HCT116 (cell line): ENCODE measurements around the gene RNF148. TPM values are rescaled to one million over a fixed set of nuclear protein-coding genes. Genes with fewer than 3 reads are reported as not detected.

Experiments used
- ATAC-seq: fragments of 200-7000 bp; cut with Tn5 transposase; 2 replicates; pipeline ENCODE4 v1.9.1; 2020; ENCODE audit warnings: mild to moderate bottlenecking, moderate library complexity
- BruUV-seq: library from RNA; stranded (reverse); fragments of 400-500 nt; replicated peaks from 2 replicates; lab custom pipeline; 2021; lab: Mats Ljungman, UMichigan
- CTCF ChIA-PET: fragments of 300-600 bp; sonication (Branson Sonifier 250); formaldehyde crosslinking; loops from one replicate; lab custom pipeline; 2021; ENCODE audit warnings: antibody characterized with exemption; lab: Charles Lee
- POLR2A ChIA-PET: fragments of 300-600, 350-600 bp; sonication (Branson Sonifier 250); formaldehyde crosslinking; loops from one replicate; lab custom pipeline; 2021; ENCODE audit warnings: antibody characterized with exemption; lab: Charles Lee
- RAD21 ChIA-PET, 2 experiments: fragments of 300-600 bp; sonication (Branson Sonifier 250); formaldehyde crosslinking; loops; one replicate each; lab custom pipeline; 2023; ENCODE audit warnings: low total read pairs in 2 of 2; ENCODE audit not compliant: uncharacterized antibody in 2 of 2, unreplicated experiment in 2 of 2, low non-redundant PET in 1 of 2; lab: Charles Lee
- DNase-seq: peaks from one replicate; pipeline ENCODE4 v3.0.0-alpha.2; 2010; ENCODE audit warnings: low read depth, low spot score
- H2AFZ ChIP-seq: fragments of 200-600 bp; shearing (Covaris generic), sonication (generic); 2 replicates; pipeline ENCODE4 v1.6.1; 2017; ENCODE audit warnings: low read depth, mixed run types, mixed read lengths, antibody characterized with exemption, low read length; ENCODE audit not compliant: poor library complexity, severe bottlenecking
- H3K27ac ChIP-seq: 2 replicates; pipeline ENCODE4 v1.5.1; 2012; ENCODE audit warnings: low read depth, low read length
- H3K27me3 ChIP-seq: fragments of 200-600 bp; sonication (generic); 2 replicates; pipeline ENCODE4 v1.6.1; 2016; ENCODE audit warnings: mixed run types, low read length, mixed read lengths; ENCODE audit not compliant: insufficient read depth
- H3K36me3 ChIP-seq, 2 experiments: fragments of 200-500 bp in 1 of 2; fragments of 200-600 bp in 1 of 2; sonication (Bioruptor generic) in 1 of 2; sonication (generic) in 1 of 2; 2 replicates each; pipeline versions ENCODE4 v1.5.1 to v1.6.1; 2014 to 2016; ENCODE audit warnings: low read length in 2 of 2, inconsistent platforms in 1 of 2, mixed read lengths in 1 of 2, mixed run types in 1 of 2; ENCODE audit not compliant: insufficient read depth in 2 of 2, control insufficient read depth in 1 of 2
- H3K4me1 ChIP-seq, 2 experiments: fragments of 200-600 bp in 1 of 2; sonication (generic) in 1 of 2; 2 replicates each; pipeline versions ENCODE4 v1.5.1 to v1.6.1; 2012 to 2017; ENCODE audit warnings: low read length in 2 of 2, inconsistent platforms in 1 of 2, mild to moderate bottlenecking in 1 of 2, mixed read lengths in 1 of 2, mixed run types in 1 of 2, moderate library complexity in 1 of 2; ENCODE audit not compliant: insufficient read depth in 2 of 2, control insufficient read depth in 1 of 2
- H3K4me2 ChIP-seq: fragments of 200-600 bp; sonication (generic); 2 replicates; pipeline ENCODE4 v1.6.1; 2017; ENCODE audit warnings: mixed run types, low read length, mixed read lengths
- H3K4me3 ChIP-seq, 2 experiments: fragments of 200-600 bp in 1 of 2; sonication (generic) in 1 of 2; replicated peaks in 1 of 2; 2 replicates each; pipeline ENCODE4 v1.5.1; 2011 to 2016; ENCODE audit warnings: low read length in 2 of 2, control low read depth in 1 of 2, low read depth in 1 of 2, mild to moderate bottlenecking in 1 of 2, mixed read lengths in 1 of 2, mixed run types in 1 of 2
- H3K79me2 ChIP-seq: fragments of 200-600 bp; sonication (generic); 2 replicates; pipeline ENCODE4 v1.6.1; 2017; ENCODE audit warnings: mild to moderate bottlenecking, mixed run types, low read length, moderate library complexity, mixed read lengths; ENCODE audit not compliant: insufficient read depth
- H3K9ac ChIP-seq: fragments of 200-600 bp; sonication (generic); 2 replicates; pipeline ENCODE4 v1.6.1; 2016; ENCODE audit warnings: low read length, mixed read lengths
- H3K9me2 ChIP-seq: fragments of 200-600 bp; sonication (generic), shearing (Covaris generic); 2 replicates; pipeline ENCODE4 v1.6.1; 2017; ENCODE audit warnings: mixed run types, mild to moderate bottlenecking, moderate library complexity; ENCODE audit not compliant: insufficient read depth
- H3K9me3 ChIP-seq, 2 experiments: fragments of 200-500 bp in 1 of 2; fragments of 200-600 bp in 1 of 2; sonication (Bioruptor generic) in 1 of 2; sonication (generic) in 1 of 2; 2 replicates each; pipeline ENCODE4 v1.6.1; 2014 to 2017; ENCODE audit warnings: low read length in 2 of 2, mixed read lengths in 2 of 2, inconsistent platforms in 1 of 2, low read depth in 1 of 2, mild to moderate bottlenecking in 1 of 2, mixed run types in 1 of 2, moderate library complexity in 1 of 2; ENCODE audit not compliant: control insufficient read depth in 1 of 2, insufficient read depth in 1 of 2
- H4K20me1 ChIP-seq: fragments of 200-600 bp; sonication (generic), shearing (Covaris generic); 2 replicates; pipeline ENCODE4 v1.6.1; 2017; ENCODE audit warnings: mixed run types, mild to moderate bottlenecking, moderate library complexity; ENCODE audit not compliant: insufficient read depth
- CBX3 ChIP-seq: IDR thresholded peaks from 2 replicates; pipeline ENCODE4 v1.6.1; 2012; ENCODE audit warnings: low read depth
- CEBPB ChIP-seq: IDR thresholded peaks from 2 replicates; pipeline ENCODE4 v1.6.1; 2012; ENCODE audit warnings: low read depth
- EGR1 ChIP-seq: IDR thresholded peaks from 2 replicates; pipeline ENCODE4 v1.6.1; 2012; ENCODE audit warnings: low read depth
- EZH2 ChIP-seq: fragments of 200-600 bp; sonication (generic); IDR thresholded peaks from 2 replicates; pipeline ENCODE4 v1.6.1; 2017; ENCODE audit warnings: antibody characterized with exemption, mixed run types
- EZH2phosphoT487 ChIP-seq: fragments of 200-600 bp; IDR thresholded peaks from 2 replicates; pipeline ENCODE4 v1.6.1; 2018; ENCODE audit warnings: antibody characterized with exemption, borderline replicate concordance
- POLR2AphosphoS5 ChIP-seq: IDR thresholded peaks from 2 replicates; pipeline ENCODE4 v1.6.1; 2011; ENCODE audit warnings: mild to moderate bottlenecking, low read depth, low read length, moderate library complexity
- REST ChIP-seq: IDR thresholded peaks from 2 replicates; pipeline ENCODE4 v1.6.1; 2012; ENCODE audit warnings: low read depth
- SIN3A ChIP-seq: IDR thresholded peaks from 2 replicates; pipeline ENCODE4 v1.6.1; 2012; ENCODE audit warnings: low read depth
- SP1 ChIP-seq: IDR thresholded peaks from 2 replicates; pipeline ENCODE4 v1.6.1; 2012; ENCODE audit warnings: low read depth
- SRF ChIP-seq: IDR thresholded peaks from 2 replicates; pipeline ENCODE4 v1.6.1; 2012; ENCODE audit warnings: low read depth
- TCF7L2 ChIP-seq: IDR thresholded peaks from 2 replicates; pipeline ENCODE4 v1.7.0; 2011; ENCODE audit warnings: borderline replicate concordance, inconsistent platforms; ENCODE audit not compliant: insufficient read depth, insufficient read length; ENCODE audit errors: extremely low read depth
- ZFX ChIP-seq: fragments of 450-650 bp; IDR thresholded peaks from 2 replicates; pipeline ENCODE4 v1.6.1; 2017
- intact Hi-C: fragments of 100-400 bp; cut with micrococcal nuclease; formaldehyde crosslinking; loops from 2 replicates; pipeline ENCODE4 v1.10.0; 2022
- total RNA-seq: library from RNA; stranded (reverse); gene quantifications from one replicate; pipeline ENCODE4 v1.2.1, GENCODE V29; 2021; ENCODE audit not compliant: unreplicated experiment
- TF ChIP-seq, protein P1 (sequence below): IDR thresholded peaks from 2 replicates; pipeline ENCODE4 v1.6.1; 2012
- TF ChIP-seq, protein P2 (sequence below), 3 experiments: fragments of 200-600 bp in 1 of 3; sonication (generic) in 1 of 3; IDR thresholded peaks in 2 of 3; conservative IDR thresholded peaks in 1 of 3; 2 replicates each; pipeline ENCODE4 v1.5.1; 2012 to 2017; ENCODE audit warnings: low read depth in 2 of 3, low read length in 2 of 3, antibody characterized with exemption in 1 of 3, borderline replicate concordance in 1 of 3, control low read depth in 1 of 3, mild to moderate bottlenecking in 1 of 3, mixed read lengths in 1 of 3, mixed run types in 1 of 3, moderate library complexity in 1 of 3; ENCODE audit not compliant: insufficient read depth in 1 of 3

The RNF148 gene
- total RNA-seq, 1 experiment from 2014 or later, result 0.22 TPM

GRCh38 chr7:122724366-122724765 is 21.6 kb upstream of the RNF148 start:
- H3K4me2 ChIP-seq, result no peak overlapping the region
- H4K20me1 ChIP-seq, result no peaks in the 10 kb centered on the region; the same call in 1 of the 2 replicates
- H3K36me3 ChIP-seq, result no peaks in the 10 kb centered on the region
- H3K79me2 ChIP-seq, result no peaks in the 10 kb centered on the region
- H3K27me3 ChIP-seq, result no peaks in the 10 kb centered on the region
- ChIA-PET RAD21 (no interaction called here), CTCF (no interaction called here), POLR2A (no interaction called here)
- no TSS peak for BruUV-seq
- H3K4me1 ChIP-seq, result no peaks in the 10 kb centered on the region
- intact Hi-C loops, result no loop called here
- no peak overlapping the region for H3K9ac ChIP-seq
- TF ChIP-seq SIN3A (no peak), EZH2 (no peak), SRF (no peak), SP1 (no peak), POLR2AphosphoS5 (no peak), EZH2phosphoT487 (no peak), TCF7L2 (no peak), CEBPB (no peak), REST (no peak), CBX3 (no peak), EGR1 (no peak), ZFX (no peak)
- TF ChIP-seq, protein P1, sequence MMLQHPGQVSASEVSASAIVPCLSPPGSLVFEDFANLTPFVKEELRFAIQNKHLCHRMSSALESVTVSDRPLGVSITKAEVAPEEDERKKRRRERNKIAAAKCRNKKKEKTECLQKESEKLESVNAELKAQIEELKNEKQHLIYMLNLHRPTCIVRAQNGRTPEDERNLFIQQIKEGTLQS, result no peak
- TF ChIP-seq, protein P2, sequence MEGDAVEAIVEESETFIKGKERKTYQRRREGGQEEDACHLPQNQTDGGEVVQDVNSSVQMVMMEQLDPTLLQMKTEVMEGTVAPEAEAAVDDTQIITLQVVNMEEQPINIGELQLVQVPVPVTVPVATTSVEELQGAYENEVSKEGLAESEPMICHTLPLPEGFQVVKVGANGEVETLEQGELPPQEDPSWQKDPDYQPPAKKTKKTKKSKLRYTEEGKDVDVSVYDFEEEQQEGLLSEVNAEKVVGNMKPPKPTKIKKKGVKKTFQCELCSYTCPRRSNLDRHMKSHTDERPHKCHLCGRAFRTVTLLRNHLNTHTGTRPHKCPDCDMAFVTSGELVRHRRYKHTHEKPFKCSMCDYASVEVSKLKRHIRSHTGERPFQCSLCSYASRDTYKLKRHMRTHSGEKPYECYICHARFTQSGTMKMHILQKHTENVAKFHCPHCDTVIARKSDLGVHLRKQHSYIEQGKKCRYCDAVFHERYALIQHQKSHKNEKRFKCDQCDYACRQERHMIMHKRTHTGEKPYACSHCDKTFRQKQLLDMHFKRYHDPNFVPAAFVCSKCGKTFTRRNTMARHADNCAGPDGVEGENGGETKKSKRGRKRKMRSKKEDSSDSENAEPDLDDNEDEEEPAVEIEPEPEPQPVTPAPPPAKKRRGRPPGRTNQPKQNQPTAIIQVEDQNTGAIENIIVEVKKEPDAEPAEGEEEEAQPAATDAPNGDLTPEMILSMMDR (IDR thresholded peaks at IDR 0.05 in 2 of 3, conservative IDR thresholded peaks at IDR 0.05 in 1 of 3; ENCODE audit: borderline replicate concordance in 1 of 3, insufficient read depth in 1 of 3, low read depth in 2 of 3, low read length in 2 of 3), result no peak
- no peak overlapping the region for H3K27ac ChIP-seq
- H3K4me3 ChIP-seq, result no peak overlapping the region
- ATAC-seq (no peak), DNase-seq (no peak)
- no peak overlapping the region for H2AFZ ChIP-seq
- H3K9me2 ChIP-seq, result no peaks in the 10 kb centered on the region
- H3K9me3 ChIP-seq, result no peaks in the 10 kb centered on the region
